ENCODE data around the gene INPP5J.

- TF ChIP-seq, protein P1, sequence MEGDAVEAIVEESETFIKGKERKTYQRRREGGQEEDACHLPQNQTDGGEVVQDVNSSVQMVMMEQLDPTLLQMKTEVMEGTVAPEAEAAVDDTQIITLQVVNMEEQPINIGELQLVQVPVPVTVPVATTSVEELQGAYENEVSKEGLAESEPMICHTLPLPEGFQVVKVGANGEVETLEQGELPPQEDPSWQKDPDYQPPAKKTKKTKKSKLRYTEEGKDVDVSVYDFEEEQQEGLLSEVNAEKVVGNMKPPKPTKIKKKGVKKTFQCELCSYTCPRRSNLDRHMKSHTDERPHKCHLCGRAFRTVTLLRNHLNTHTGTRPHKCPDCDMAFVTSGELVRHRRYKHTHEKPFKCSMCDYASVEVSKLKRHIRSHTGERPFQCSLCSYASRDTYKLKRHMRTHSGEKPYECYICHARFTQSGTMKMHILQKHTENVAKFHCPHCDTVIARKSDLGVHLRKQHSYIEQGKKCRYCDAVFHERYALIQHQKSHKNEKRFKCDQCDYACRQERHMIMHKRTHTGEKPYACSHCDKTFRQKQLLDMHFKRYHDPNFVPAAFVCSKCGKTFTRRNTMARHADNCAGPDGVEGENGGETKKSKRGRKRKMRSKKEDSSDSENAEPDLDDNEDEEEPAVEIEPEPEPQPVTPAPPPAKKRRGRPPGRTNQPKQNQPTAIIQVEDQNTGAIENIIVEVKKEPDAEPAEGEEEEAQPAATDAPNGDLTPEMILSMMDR (IDR thresholded peaks at IDR 0.05; ENCODE audit: low read depth, low read length, poor library complexity, severe bottlenecking) = no peak
- TF ChIP-seq EZH2phosphoT487 (IDR thresholded peaks at IDR 0.05; ENCODE audit: borderline replicate concordance, low read length) = no peak
Measured at GRCh38 chr22:31143537-31143936, 20.8 kb downstream of the INPP5J start.
